H1 (cell line): ENCODE measurements around the gene SNX24. TPM values are rescaled to one million over a fixed set of nuclear protein-coding genes. Genes with fewer than 3 reads are reported as not detected.

Source experiments
- CBX8 ChIP-seq: fragments of 300-800, 300-1000 bp; sonication (generic); IDR thresholded peaks from 2 replicates; pipeline ENCODE4 v1.7.1; 2016; ENCODE audit warnings: low read depth, low read length, borderline replicate concordance
- GTF2F1 ChIP-seq: IDR thresholded peaks from 2 replicates; pipeline ENCODE4 v1.6.1; 2012; ENCODE audit warnings: low read depth, low read length, improper control_type of control experiment, borderline replicate concordance
- RFX5 ChIP-seq: IDR thresholded peaks from 2 replicates; pipeline ENCODE4 v1.6.1; 2011; ENCODE audit warnings: low read depth, low read length, improper control_type of control experiment, borderline replicate concordance
- polyA plus RNA-seq, 7 experiments: library from polyadenylated mRNA; depleted of rRNA in 3 of 7; stranded (reverse) in 5 of 7; unstranded in 2 of 7; fragments of >200 nt in 5 of 7; fragments of 200-250 nt in 2 of 7; gene quantifications; 1 replicate in 5 of 7; 2 replicates in 1 of 7; 4 replicates in 1 of 7; pipeline versions ENCODE4 v1.2.1 to v1.2.3, GENCODE V29; 2011 to 2013; ENCODE audit warnings: missing spikeins in 2 of 7, mixed read lengths in 2 of 7
- total RNA-seq: library from RNA; stranded (reverse); fragmentation: NEBNext Ultra II Directional; extraction: Animal tissue kit (Norgen Biotek cat#: 25700); gene quantifications from 2 replicates; pipeline ENCODE4 v1.2.1, GENCODE V29; 2021

Gene SNX24
- total and polyA plus RNA-seq, 2 of the 8 experiments (the other 6 are each of a cell fraction or from before 2014, with no cell fraction given) = 7.3 to 14.3 TPM

DNA sequence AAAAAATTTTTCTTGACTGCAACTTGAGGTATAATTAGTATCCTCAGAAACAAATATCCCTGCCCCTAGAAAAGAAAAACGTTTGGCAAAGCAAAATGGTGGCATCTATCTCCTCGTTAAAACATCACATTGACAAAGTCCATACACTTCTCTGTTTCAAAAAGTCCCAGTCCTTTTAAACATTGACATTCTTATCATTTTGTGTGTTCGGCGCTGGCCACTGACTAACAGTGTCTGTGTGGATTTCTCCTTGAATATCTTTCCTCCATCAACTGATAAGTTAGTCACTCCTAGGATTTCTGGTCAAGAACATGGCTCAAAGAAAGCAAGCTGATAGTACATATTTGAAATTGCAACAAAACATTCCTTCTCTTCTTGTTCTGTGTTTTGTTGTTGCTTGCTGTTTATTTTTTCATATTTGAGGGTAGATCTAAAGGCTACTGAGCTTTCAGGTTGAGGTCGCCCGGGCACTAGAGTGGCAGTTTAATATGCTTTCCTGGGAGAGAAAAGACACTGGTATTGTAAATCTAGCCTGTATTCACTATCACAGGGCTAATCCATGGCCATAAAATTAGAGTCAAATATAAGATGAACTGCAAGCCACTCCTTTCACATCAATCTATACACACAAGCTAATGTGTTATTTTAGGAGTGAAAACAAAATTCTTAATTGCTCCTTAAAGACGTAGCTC lies 199.7 kb downstream of the SNX24 start (continued):
- TF ChIP-seq RFX5 = no peak
- TF ChIP-seq GTF2F1 = no peak
- TF ChIP-seq CBX8 = no peak
- TF ChIP-seq, all 59 proteins: peak for 0
